Measurements from ENCODE around the gene CUX1. TPM values are rescaled to one million over a fixed set of nuclear protein-coding genes. Genes with fewer than 3 reads are reported as not detected.

The CUX1 gene
- total RNA-seq, 3 donors from 2014 or later = 85.2 to 167 (median 120) TPM

DNA sequence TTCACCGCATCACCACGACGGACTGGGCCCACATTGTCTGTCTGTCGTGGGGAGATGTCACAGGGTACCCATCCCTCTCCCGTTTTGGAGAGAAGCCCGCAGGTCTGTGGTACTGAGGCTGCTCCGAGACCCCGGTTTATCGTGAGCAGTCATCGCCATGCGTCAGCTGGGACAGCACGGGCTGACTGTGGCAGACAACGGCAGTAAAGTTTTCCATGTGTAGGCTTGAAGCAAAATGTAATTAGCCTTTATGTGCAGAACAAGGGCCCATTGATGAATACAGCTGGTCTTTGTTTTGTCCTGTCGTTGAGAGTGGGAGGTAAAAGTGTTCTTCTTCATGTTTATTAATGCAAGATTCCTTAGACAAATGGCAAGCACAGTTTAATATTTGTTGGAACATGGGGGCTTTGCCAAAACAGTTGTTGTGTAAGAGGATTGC is 301.8 kb downstream of the CUX1 start:
- no peak for DNase-seq
- Histone ChIP-seq H3K9me3 (no peaks in the 10 kb centered on the region), H3K4me3 (no peak overlapping the region), H3K36me3 (ENCODE audit: low read depth) (no peaks in the 10 kb centered on the region), H3K4me1 (ENCODE audit: low read depth) (no peaks in the 10 kb centered on the region)
- intact Hi-C loops (cut with DNase I, micrococcal nuclease) = no loop called here
- TF ChIP-seq, protein P1, sequence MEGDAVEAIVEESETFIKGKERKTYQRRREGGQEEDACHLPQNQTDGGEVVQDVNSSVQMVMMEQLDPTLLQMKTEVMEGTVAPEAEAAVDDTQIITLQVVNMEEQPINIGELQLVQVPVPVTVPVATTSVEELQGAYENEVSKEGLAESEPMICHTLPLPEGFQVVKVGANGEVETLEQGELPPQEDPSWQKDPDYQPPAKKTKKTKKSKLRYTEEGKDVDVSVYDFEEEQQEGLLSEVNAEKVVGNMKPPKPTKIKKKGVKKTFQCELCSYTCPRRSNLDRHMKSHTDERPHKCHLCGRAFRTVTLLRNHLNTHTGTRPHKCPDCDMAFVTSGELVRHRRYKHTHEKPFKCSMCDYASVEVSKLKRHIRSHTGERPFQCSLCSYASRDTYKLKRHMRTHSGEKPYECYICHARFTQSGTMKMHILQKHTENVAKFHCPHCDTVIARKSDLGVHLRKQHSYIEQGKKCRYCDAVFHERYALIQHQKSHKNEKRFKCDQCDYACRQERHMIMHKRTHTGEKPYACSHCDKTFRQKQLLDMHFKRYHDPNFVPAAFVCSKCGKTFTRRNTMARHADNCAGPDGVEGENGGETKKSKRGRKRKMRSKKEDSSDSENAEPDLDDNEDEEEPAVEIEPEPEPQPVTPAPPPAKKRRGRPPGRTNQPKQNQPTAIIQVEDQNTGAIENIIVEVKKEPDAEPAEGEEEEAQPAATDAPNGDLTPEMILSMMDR (IDR thresholded peaks at IDR 0.05) = no peak
- ATAC-seq = no peak

DNA sequence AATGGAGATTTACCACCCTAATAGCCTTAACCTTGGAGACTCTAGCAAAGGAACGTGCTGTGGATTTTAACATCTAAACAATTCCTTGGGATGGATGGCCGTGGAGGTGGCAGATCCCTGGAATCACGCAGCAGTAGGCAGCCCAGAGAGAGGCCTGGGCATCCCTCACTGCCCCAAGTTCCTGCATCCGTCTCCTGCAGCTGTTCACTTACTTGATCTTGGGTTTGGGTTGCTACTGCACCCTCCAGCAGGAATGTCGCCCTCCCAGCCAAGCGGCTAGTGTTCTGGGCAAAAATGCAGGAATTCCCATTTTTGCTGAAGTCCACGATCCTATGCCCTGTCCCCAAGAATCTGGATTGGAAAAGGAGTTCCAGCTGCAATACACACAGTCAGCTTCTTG is 302.5 kb downstream of the CUX1 start:
- H3K9me3 ChIP-seq = no peaks in the 10 kb centered on the region
- no peak for DNase-seq
- no peak for ATAC-seq
- no peak overlapping the region for H3K4me3 ChIP-seq
- H3K36me3 ChIP-seq (ENCODE audit: low read depth) = no peaks in the 10 kb centered on the region
- intact Hi-C loops (cut with DNase I, micrococcal nuclease) = loop anchor here in 1 of 2 donors (10.0 kb wide), 1 partner anchor 305 kb away; the partner anchor contains the start of gene CUX1
- TF ChIP-seq, protein P1 (IDR thresholded peaks at IDR 0.05) = no peak
- H3K4me1 ChIP-seq (ENCODE audit: low read depth) = no peaks in the 10 kb centered on the region

DNA sequence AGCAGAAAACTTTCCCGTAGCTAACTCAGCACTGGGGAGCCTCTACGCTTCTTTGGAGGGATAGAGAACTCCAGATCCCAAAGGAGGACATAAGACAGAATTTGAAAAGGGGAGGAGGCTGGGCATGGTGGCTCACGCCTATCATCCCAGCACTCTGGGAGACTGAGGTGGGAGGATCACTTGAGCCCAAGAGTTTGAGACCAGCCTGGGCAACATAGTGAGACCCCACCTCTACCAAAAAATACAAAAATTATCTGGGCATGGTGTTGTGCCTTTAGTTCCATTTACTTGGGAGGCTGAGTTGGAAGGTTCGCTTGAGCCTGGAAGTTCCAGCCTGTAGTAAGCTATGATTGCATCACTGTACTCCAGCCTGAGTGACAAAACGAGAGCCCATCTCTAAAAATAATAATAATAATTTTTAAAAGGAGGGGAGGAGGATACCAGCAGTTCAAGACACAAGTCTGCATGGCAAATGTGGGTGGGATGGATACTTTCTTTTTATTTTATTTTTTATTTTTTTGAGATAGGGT is 303.3 kb downstream of the CUX1 start:
- intact Hi-C loops (cut with DNase I, micrococcal nuclease) = loop anchor here in 1 of 2 donors (10.0 kb wide), 1 partner anchor 306 kb away; the partner anchor contains the start of gene CUX1
- Histone ChIP-seq H3K36me3 (ENCODE audit: low read depth) (no peaks in the 10 kb centered on the region), H3K4me3 (no peak overlapping the region), H3K9me3 (no peaks in the 10 kb centered on the region), H3K4me1 (ENCODE audit: low read depth) (no peaks in the 10 kb centered on the region)
- DNase-seq (no peak), ATAC-seq (no peak)
- TF ChIP-seq, protein P1 (IDR thresholded peaks at IDR 0.05) = no peak

DNA sequence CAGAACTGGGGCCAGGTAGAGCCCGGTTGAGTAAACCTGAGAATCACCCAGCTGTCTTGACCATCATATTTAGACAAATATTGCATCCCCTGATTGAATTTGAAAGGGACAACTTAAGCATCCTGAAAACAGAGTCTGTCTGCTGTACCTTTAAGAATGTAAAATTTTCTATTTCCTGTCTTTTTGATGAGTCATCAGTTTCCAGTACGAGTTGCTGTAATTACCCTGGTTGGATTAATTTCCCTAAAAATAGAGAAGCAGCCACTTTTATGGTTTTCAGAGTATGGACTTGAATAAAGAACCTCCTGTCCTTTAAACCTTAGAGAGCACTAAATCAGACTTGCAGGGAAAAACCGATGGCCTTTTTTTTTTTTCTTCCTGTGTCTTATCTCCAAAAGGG is 304.6 kb downstream of the CUX1 start:
- H3K36me3 ChIP-seq (ENCODE audit: low read depth) = no peaks in the 10 kb centered on the region
- DNase-seq (no peak), ATAC-seq (peak; percentile 67)
- no peaks in the 10 kb centered on the region for H3K4me1 ChIP-seq (ENCODE audit: low read depth)
- TF ChIP-seq, protein P1 (IDR thresholded peaks at IDR 0.05) = no peak
- H3K4me3 ChIP-seq = no peak overlapping the region
- no peaks in the 10 kb centered on the region for H3K9me3 ChIP-seq
- intact Hi-C loops (cut with DNase I, micrococcal nuclease) = loop anchor here in 1 of 2 donors (10.0 kb wide), 1 partner anchor 307 kb away; the partner anchor contains the start of gene CUX1

DNA sequence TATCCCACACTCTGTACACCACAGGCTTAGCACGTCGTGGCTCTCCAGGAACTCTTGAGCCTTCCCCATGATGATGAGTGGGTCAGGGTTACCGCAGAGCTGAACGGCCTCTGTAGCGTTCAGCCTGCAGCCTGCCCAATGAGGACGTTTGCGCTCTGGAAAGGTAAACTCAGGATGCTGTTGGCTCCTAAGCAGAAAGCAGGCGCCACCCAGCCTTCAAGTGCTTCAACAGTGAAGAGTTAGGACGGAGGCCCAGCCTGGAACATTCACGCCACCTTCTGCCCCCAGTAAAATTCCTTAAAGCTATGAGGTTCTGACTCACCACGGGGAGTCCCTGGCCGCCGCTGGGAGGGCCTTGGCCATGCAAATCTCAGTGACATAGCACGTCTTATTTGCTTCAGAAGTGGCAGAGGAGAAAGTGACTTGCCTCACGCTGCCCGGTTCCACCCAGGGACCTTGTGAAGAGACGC is 307.7 kb downstream of the CUX1 start:
- DNase-seq (peak in 1 of 3 donors; percentile 21), ATAC-seq (peak; percentile 16)
- intact Hi-C loops (cut with DNase I, micrococcal nuclease) = loop anchor here in 1 of 2 donors (10.0 kb wide), 1 partner anchor 310 kb away; the partner anchor contains the start of gene CUX1
- no peaks in the 10 kb centered on the region for H3K36me3 ChIP-seq (ENCODE audit: low read depth)
- TF ChIP-seq, protein P1 (IDR thresholded peaks at IDR 0.05) = no peak
- H3K4me1 ChIP-seq (ENCODE audit: low read depth) = no peaks in the 10 kb centered on the region
- H3K4me3 ChIP-seq = no peak overlapping the region
- H3K9me3 ChIP-seq = no peaks in the 10 kb centered on the region

Data from mucosa of descending colon (tissue), 3 donors.